HepG2 (cell line): ENCODE measurements around the gene ZFPM1. TPM values are rescaled to one million over a fixed set of nuclear protein-coding genes. Genes with fewer than 3 reads are reported as not detected.
A peak's percentile ranks its signal among the peaks of the same experiment; 100 is the strongest.

ENCODE experiments used
- CC2D1A ChIP-seq: sonication (generic); formaldehyde crosslinking; IDR thresholded peaks from 2 replicates; pipeline ENCODE4 v1.8.1; 2023; ENCODE audit warnings: mild to moderate bottlenecking, missing genetic modification reagents
- CTCF ChIP-seq: sonication (generic); formaldehyde crosslinking; IDR thresholded peaks from 2 replicates; pipeline ENCODE4 v1.5.0; 2020; ENCODE audit warnings: mild to moderate bottlenecking, missing genetic modification reagents, moderate library complexity
- E2F1 ChIP-seq: sonication (generic); formaldehyde crosslinking; IDR thresholded peaks from 2 replicates; pipeline ENCODE4 v1.5.0; 2020; ENCODE audit warnings: missing genetic modification reagents
- FOXP1 ChIP-seq, 2 experiments: fragments of 450-650 bp in 1 of 2; IDR thresholded peaks; 2 replicates each; pipeline ENCODE4 v1.6.1; 2017 to 2018; ENCODE audit warnings: antibody characterized with exemption in 1 of 2
- GABPB1 ChIP-seq: IDR thresholded peaks from 2 replicates; pipeline ENCODE4 v1.6.1; 2016; ENCODE audit warnings: mild to moderate bottlenecking, missing genetic modification reagents, moderate library complexity, missing compliant biosample characterization
- GLI4 ChIP-seq: sonication (generic); formaldehyde crosslinking; IDR thresholded peaks from 2 replicates; pipeline ENCODE4 v1.5.1; 2020; ENCODE audit warnings: missing genetic modification reagents, mild to moderate bottlenecking, moderate library complexity, borderline replicate concordance
- KDM1A ChIP-seq: IDR thresholded peaks from 2 replicates; pipeline ENCODE4 v1.6.1; 2016; ENCODE audit warnings: missing compliant biosample characterization
- MATR3 ChIP-seq: sonication (generic); formaldehyde crosslinking; IDR thresholded peaks from 2 replicates; pipeline ENCODE4 v1.4.0; 2020; ENCODE audit warnings: missing genetic modification reagents
- MTA3 ChIP-seq: sonication (generic); formaldehyde crosslinking; IDR thresholded peaks from 2 replicates; pipeline ENCODE4 v1.4.0; 2020; ENCODE audit warnings: missing genetic modification reagents
- NCOA5 ChIP-seq: sonication (generic); formaldehyde crosslinking; IDR thresholded peaks from 2 replicates; pipeline ENCODE4 v1.4.0; 2020; ENCODE audit warnings: missing genetic modification reagents
- SIN3B ChIP-seq: fragments of 150-350 bp; IDR thresholded peaks from 2 replicates; pipeline ENCODE4 v1.6.1; 2014; ENCODE audit warnings: low read length
- SOX5 ChIP-seq: IDR thresholded peaks from 2 replicates; pipeline ENCODE4 v1.6.1; 2016; ENCODE audit warnings: borderline replicate concordance
- TAF15 ChIP-seq: fragments of 200-400 bp; formaldehyde crosslinking; IDR thresholded peaks from one replicate; pipeline ENCODE4 v1.6.1; 2018; ENCODE audit warnings: mild to moderate bottlenecking, low read depth, low read length; ENCODE audit not compliant: poor library complexity, severe bottlenecking
- TRAFD1 ChIP-seq: sonication (generic); formaldehyde crosslinking; IDR thresholded peaks from 2 replicates; pipeline ENCODE4 v1.5.1; 2020; ENCODE audit warnings: missing genetic modification reagents, mild to moderate bottlenecking, borderline replicate concordance
- ZBTB34 ChIP-seq: sonication (generic); formaldehyde crosslinking; IDR thresholded peaks from 2 replicates; pipeline ENCODE4 v1.8.0; 2022; ENCODE audit warnings: mild to moderate bottlenecking, missing genetic modification reagents
- ZBTB4 ChIP-seq: sonication (generic); formaldehyde crosslinking; IDR thresholded peaks from 2 replicates; pipeline ENCODE4 v1.4.0; 2020; ENCODE audit warnings: missing genetic modification reagents, mild to moderate bottlenecking, borderline replicate concordance
- ZEB1 ChIP-seq: IDR thresholded peaks from 2 replicates; pipeline ENCODE4 v1.6.1; 2012; ENCODE audit warnings: mild to moderate bottlenecking, low read depth, inconsistent platforms; ENCODE audit not compliant: insufficient replicate concordance
- ZNF292 ChIP-seq: sonication (generic); formaldehyde crosslinking; IDR thresholded peaks from 2 replicates; pipeline ENCODE4 v1.8.1; 2022; ENCODE audit warnings: mild to moderate bottlenecking, low read depth, missing genetic modification reagents, borderline replicate concordance
- ZNF720 ChIP-seq: sonication (generic); formaldehyde crosslinking; IDR thresholded peaks from 2 replicates; pipeline ENCODE4 v1.4.0; 2020; ENCODE audit warnings: missing genetic modification reagents
- ZSCAN31 ChIP-seq: sonication (generic); formaldehyde crosslinking; IDR thresholded peaks from 2 replicates; pipeline ENCODE4 v1.5.0; 2020; ENCODE audit warnings: low read depth, mild to moderate bottlenecking, missing genetic modification reagents
- polyA plus RNA-seq, 8 experiments: library from polyadenylated mRNA; depleted of rRNA in 3 of 8; stranded (reverse) in 7 of 8; unstranded in 1 of 8; fragments of >200 nt; fragmentation: Illumina TruSeq in 4 of 8; extraction: Trizol in 4 of 8; gene quantifications; 2 replicates each; pipeline versions ENCODE4 v1.2.1 to v1.2.3, GENCODE V29; 2011 to 2016; ENCODE audit warnings: low read depth in 4 of 8, missing spikeins in 1 of 8, mixed read lengths in 1 of 8; ENCODE audit not compliant: insufficient read depth in 1 of 8
- total RNA-seq, 5 experiments: library from RNA; depleted of rRNA; stranded (reverse); fragments of >200 nt; fragmentation: Illumina TruSeq; extraction: Trizol; gene quantifications; 2 replicates each; pipeline ENCODE4 v1.2.3, GENCODE V29; 2016; ENCODE audit warnings: low read depth in 1 of 5

ZFPM1 gene
- total and polyA plus RNA-seq, 2 of the 13 experiments (the other 11 are each of a cell fraction or from before 2014, with no cell fraction given): 1.3 to 3.8 TPM

- TF ChIP-seq E2F1 (CRISPR knock-in tag): no peak
- no peak for TF ChIP-seq ZSCAN31 (CRISPR knock-in tag)
- TF ChIP-seq ZBTB34 (CRISPR knock-in tag): no peak
- no peak for TF ChIP-seq KDM1A (CRISPR knock-in tag)
- TF ChIP-seq TAF15: no peak
- TF ChIP-seq SOX5: no peak
- TF ChIP-seq ZNF292 (CRISPR knock-in tag): no peak
- TF ChIP-seq NCOA5 (CRISPR knock-in tag): no peak
- TF ChIP-seq SIN3B: no peak
- no peak for TF ChIP-seq GLI4
- no peak for TF ChIP-seq CC2D1A
- TF ChIP-seq ZBTB4 (CRISPR knock-in tag): no peak
- TF ChIP-seq ZEB1: no peak
- TF ChIP-seq MATR3 (CRISPR knock-in tag): no peak
- TF ChIP-seq MTA3: no peak
- no peak for TF ChIP-seq TRAFD1 (CRISPR knock-in tag)
- TF ChIP-seq ZNF720 (CRISPR knock-in tag): no peak
- TF ChIP-seq CTCF: peak; percentile 84
- no peak for TF ChIP-seq FOXP1 (IDR thresholded peaks at IDR 0.05)
- no peak for TF ChIP-seq FOXP1 (CRISPR knock-in tag; IDR thresholded peaks at IDR 0.05)
- no peak for TF ChIP-seq GABPB1
Measured at GRCh38 chr16:88561485-88562359, 108.6 kb downstream of the ZFPM1 start (continued).
